K562 (cell line): ENCODE data around the gene LOXL3. TPM values are rescaled to one million over a fixed set of nuclear protein-coding genes. Genes with fewer than 3 reads are reported as not detected.

Source experiments
- ATAC-seq: fragments of 200-7000 bp; cut with Tn5 transposase; 3 replicates; pipeline ENCODE4 v1.9.1; 2020; ENCODE audit warnings: moderate library complexity
- BruUV-seq: library from RNA; stranded (reverse); fragments of 400-500 nt; replicated peaks from 2 replicates; lab custom pipeline; 2021; lab: Mats Ljungman, UMichigan
- CTCF ChIA-PET: fragments of 300-600 bp; formaldehyde crosslinking; extraction: SDS; loops from one replicate; lab custom pipeline; 2021; ENCODE audit warnings: low intra/inter-chr PET ratio; lab: Yijun Ruan, JAX
- POLR2A ChIA-PET: fragments of 300-600, 350-650 bp; sonication (Branson Sonifier 250); formaldehyde crosslinking; extraction: SDS; loops from one replicate; lab custom pipeline; 2021; ENCODE audit warnings: antibody characterized with exemption, inconsistent platforms; lab: Yijun Ruan, JAX
- DNase-seq, 4 experiments: peaks; one replicate each; pipeline versions ENCODE4 v3.0.0 to v3.0.0-alpha.2; 2011 to 2018; ENCODE audit warnings: low spot score in 3 of 4, mixed read lengths in 3 of 4; ENCODE audit errors: extremely low read depth in 1 of 4
- FAIRE-seq: peaks from 2 replicates; lab custom pipeline; 2011; peaks lifted over from hg19 to GRCh38; lab: Jason Lieb, UNC
- H2AFZ ChIP-seq: 2 replicates; pipeline ENCODE4 v1.6.0; 2011; ENCODE audit warnings: low read depth, low read length, control low read depth, inconsistent platforms
- H3K27ac ChIP-seq: fragments of 200-600 bp; 3 replicates; pipeline ENCODE4 v1.8.0; 2011; ENCODE audit warnings: low read depth, mild to moderate bottlenecking, control low read depth, inconsistent platforms, low read length, moderate library complexity, mixed read lengths; ENCODE audit errors: extremely low read depth
- H3K27me3 ChIP-seq, 2 experiments: fragments of 300-600 bp in 1 of 2; 2 replicates in 1 of 2; 3 replicates in 1 of 2; pipeline versions ENCODE4 v1.6.0 to v1.8.0; 2011; ENCODE audit warnings: inconsistent platforms in 2 of 2, low read length in 2 of 2, mild to moderate bottlenecking in 1 of 2, mixed read lengths in 1 of 2, moderate library complexity in 1 of 2; ENCODE audit not compliant: control insufficient read depth in 2 of 2, insufficient read depth in 2 of 2
- H3K36me3 ChIP-seq: fragments of 300-600 bp; 3 replicates; pipeline ENCODE4 v1.8.0; 2011; ENCODE audit warnings: mild to moderate bottlenecking, low read length, inconsistent platforms; ENCODE audit not compliant: control insufficient read depth, insufficient read depth
- H3K4me1 ChIP-seq, 2 experiments: fragments of 200-600 bp in 1 of 2; replicated peaks in 1 of 2; 2 replicates in 1 of 2; 3 replicates in 1 of 2; pipeline versions ENCODE4 v1.5.1 to v1.8.0; 2011; ENCODE audit warnings: inconsistent platforms in 2 of 2, low read length in 2 of 2, mild to moderate bottlenecking in 1 of 2, mixed read lengths in 1 of 2, moderate library complexity in 1 of 2; ENCODE audit not compliant: control insufficient read depth in 2 of 2, insufficient read depth in 2 of 2
- H3K4me2 ChIP-seq: 2 replicates; pipeline ENCODE4 v1.6.1; 2011; ENCODE audit warnings: low read length, control low read depth, inconsistent platforms, mixed read lengths; ENCODE audit not compliant: insufficient read depth
- H3K4me3 ChIP-seq: fragments of 200-600 bp; sonication (generic), shearing (Covaris generic); 2 replicates; pipeline ENCODE4 v1.5.1; 2016; ENCODE audit warnings: control low read depth, inconsistent platforms
- H3K79me2 ChIP-seq: fragments of 200-600 bp; 3 replicates; pipeline ENCODE4 v1.8.0; 2011; ENCODE audit warnings: low read length, inconsistent platforms; ENCODE audit not compliant: control insufficient read depth, insufficient read depth
- H3K9ac ChIP-seq, 2 experiments: 2 replicates each; pipeline versions ENCODE4 v1.6.0 to v1.6.1; 2011; ENCODE audit warnings: low read depth in 2 of 2, low read length in 2 of 2, control low read depth in 1 of 2, inconsistent platforms in 1 of 2, mild to moderate bottlenecking in 1 of 2, mixed read lengths in 1 of 2; ENCODE audit not compliant: insufficient read depth in 1 of 2
- H3K9me1 ChIP-seq: one replicate; pipeline ENCODE4 v1.6.0; 2011; ENCODE audit warnings: inconsistent platforms, mild to moderate bottlenecking, low read length, moderate library complexity; ENCODE audit not compliant: control insufficient read depth, insufficient read depth
- H3K9me3 ChIP-seq: replicated peaks from 2 replicates; pipeline ENCODE4 v1.5.1; 2011; ENCODE audit warnings: low read depth, low read length, inconsistent platforms; ENCODE audit not compliant: control insufficient read depth, insufficient read depth
- H4K20me1 ChIP-seq: replicated peaks from 2 replicates; pipeline ENCODE4 v1.6.1; 2011; ENCODE audit warnings: low read length, inconsistent platforms, mixed read lengths; ENCODE audit not compliant: control insufficient read depth, insufficient read depth
- CCNT2 ChIP-seq: IDR thresholded peaks from 2 replicates; pipeline ENCODE4 v1.6.1; 2011; ENCODE audit warnings: borderline replicate concordance, low read depth, mild to moderate bottlenecking, moderate library complexity, mixed read lengths, low read length; ENCODE audit not compliant: insufficient read length; ENCODE audit errors: extremely low read depth
- ELF4 ChIP-seq: fragments of 450-650 bp; formaldehyde crosslinking; IDR thresholded peaks from 2 replicates; pipeline ENCODE4 v1.4.0; 2022; ENCODE audit warnings: missing genetic modification characterization
- EP400 ChIP-seq: fragments of 450-650 bp; IDR thresholded peaks from 2 replicates; pipeline ENCODE4 v1.6.1; 2017; ENCODE audit warnings: antibody characterized with exemption, mild to moderate bottlenecking, moderate library complexity
- ERF ChIP-seq: fragments of 450-650 bp; formaldehyde crosslinking; IDR thresholded peaks from 2 replicates; pipeline ENCODE4 v1.4.0; 2020; ENCODE audit warnings: mild to moderate bottlenecking, mixed read lengths
- FOXM1 ChIP-seq, 2 experiments: fragments of 450-650 bp in 1 of 2; sonication (generic) in 1 of 2; formaldehyde crosslinking in 1 of 2; IDR thresholded peaks; 2 replicates each; pipeline versions ENCODE4 v1.6.1 to v1.9.0; 2017 to 2022; ENCODE audit warnings: low read depth in 2 of 2, mild to moderate bottlenecking in 2 of 2, missing genetic modification reagents in 1 of 2, moderate library complexity in 1 of 2
- MCM5 ChIP-seq: fragments of 450-650 bp; IDR thresholded peaks from 2 replicates; pipeline ENCODE4 v1.6.1; 2016; ENCODE audit warnings: low read depth
- NCOR1 ChIP-seq: fragments of 450-650 bp; IDR thresholded peaks from 2 replicates; pipeline ENCODE4 v1.6.1; 2016; ENCODE audit warnings: mild to moderate bottlenecking, moderate library complexity
- POLR2H ChIP-seq: IDR thresholded peaks from 2 replicates; pipeline ENCODE4 v1.6.1; 2016; ENCODE audit warnings: missing genetic modification characterization, low read depth, mild to moderate bottlenecking, control low read depth, missing compliant biosample characterization, moderate library complexity
- RHOXF2B ChIP-seq: fragments of 250-450 bp; sonication (Bioruptor Pico); conservative IDR thresholded peaks from 2 replicates; pipeline ENCODE4 v1.5.1; 2021
- SUPT5H ChIP-seq: fragments of 450-650 bp; IDR thresholded peaks from 2 replicates; pipeline ENCODE4 v1.6.1; 2016
- ZNF311 ChIP-seq: fragments of 250-450 bp; sonication (Bioruptor Pico); IDR thresholded peaks from 2 replicates; pipeline ENCODE4 v1.4.0; 2020; ENCODE audit warnings: mild to moderate bottlenecking, moderate library complexity
- WGBS: fragments of 100-300 bp; shearing (Covaris generic); methylation state at CpG from one replicate; pipeline ENCODE4 v1.1.6; 2016; ENCODE audit warnings: low coverage, mixed read lengths; ENCODE audit not compliant: insufficient coverage; ENCODE audit errors: missing lambda C conversion rate; 5-methylcytosine and 5-hydroxymethylcytosine counted together
- in situ Hi-C: fragments of 300-500 bp; cut with MboI; formaldehyde crosslinking; loops from 4 replicates; pipeline ENCODE4 v1.15.0; 2018; ENCODE audit warnings: inconsistent platforms, mixed read lengths
- intact Hi-C: fragments of 100-400 bp; cut with micrococcal nuclease; formaldehyde crosslinking; loops from 2 replicates; pipeline ENCODE4 v1.14.2; 2022
- polyA plus RNA-seq, 8 experiments: library from polyadenylated mRNA; depleted of rRNA in 4 of 8; stranded (reverse) in 5 of 8; unstranded in 3 of 8; fragments of >200 nt; fragmentation: Nextera tagmentation in 2 of 8; fragmentation: Illumina TruSeq in 1 of 8; extraction: Ambion mirVana in 2 of 8; extraction: Trizol in 1 of 8; gene quantifications; 2 replicates each; pipeline versions ENCODE4 v1.2.1 to v1.2.3, GENCODE V29; 2011 to 2014; ENCODE audit warnings: inconsistent platforms in 1 of 8, missing spikeins in 1 of 8
- total RNA-seq, 7 experiments: library from RNA; depleted of rRNA in 6 of 7; stranded (reverse); fragments of >200 nt in 6 of 7; fragmentation: Illumina TruSeq in 2 of 7; extraction: Trizol in 2 of 7; gene quantifications; 2 replicates each; pipeline versions ENCODE4 v1.2.1 to v1.2.3, GENCODE V29; 2011 to 2021; ENCODE audit warnings: low replicate concordance in 1 of 7
- TF ChIP-seq, protein P1 (sequence below): fragments of 450-650 bp; formaldehyde crosslinking; IDR thresholded peaks from 2 replicates; pipeline ENCODE4 v1.4.0; 2020; ENCODE audit warnings: mild to moderate bottlenecking, moderate library complexity
- TF ChIP-seq, protein P2 (sequence below), 2 experiments: IDR thresholded peaks; 2 replicates each; pipeline ENCODE4 v1.6.1; 2011; ENCODE audit warnings: borderline replicate concordance in 1 of 2, control low read depth in 1 of 2, low read depth in 1 of 2, low read length in 1 of 2, mild to moderate bottlenecking in 1 of 2, mixed read lengths in 1 of 2, moderate library complexity in 1 of 2; ENCODE audit not compliant: insufficient read depth in 1 of 2, insufficient read length in 1 of 2, poor library complexity in 1 of 2, severe bottlenecking in 1 of 2; ENCODE audit errors: extremely low read depth in 1 of 2
- TF ChIP-seq, protein P3 (sequence below): fragments of 250-450 bp; sonication (Bioruptor Pico); IDR thresholded peaks from 2 replicates; pipeline ENCODE4 v1.8.0; 2022; ENCODE audit warnings: moderate library complexity, mild to moderate bottlenecking, inconsistent platforms

LOXL3 gene
- total and polyA plus RNA-seq, 9 of the 15 experiments (the other 6 are each of a cell fraction or from before 2014, with no cell fraction given), result 0.22 to 0.99 (median 0.31) TPM

DNA sequence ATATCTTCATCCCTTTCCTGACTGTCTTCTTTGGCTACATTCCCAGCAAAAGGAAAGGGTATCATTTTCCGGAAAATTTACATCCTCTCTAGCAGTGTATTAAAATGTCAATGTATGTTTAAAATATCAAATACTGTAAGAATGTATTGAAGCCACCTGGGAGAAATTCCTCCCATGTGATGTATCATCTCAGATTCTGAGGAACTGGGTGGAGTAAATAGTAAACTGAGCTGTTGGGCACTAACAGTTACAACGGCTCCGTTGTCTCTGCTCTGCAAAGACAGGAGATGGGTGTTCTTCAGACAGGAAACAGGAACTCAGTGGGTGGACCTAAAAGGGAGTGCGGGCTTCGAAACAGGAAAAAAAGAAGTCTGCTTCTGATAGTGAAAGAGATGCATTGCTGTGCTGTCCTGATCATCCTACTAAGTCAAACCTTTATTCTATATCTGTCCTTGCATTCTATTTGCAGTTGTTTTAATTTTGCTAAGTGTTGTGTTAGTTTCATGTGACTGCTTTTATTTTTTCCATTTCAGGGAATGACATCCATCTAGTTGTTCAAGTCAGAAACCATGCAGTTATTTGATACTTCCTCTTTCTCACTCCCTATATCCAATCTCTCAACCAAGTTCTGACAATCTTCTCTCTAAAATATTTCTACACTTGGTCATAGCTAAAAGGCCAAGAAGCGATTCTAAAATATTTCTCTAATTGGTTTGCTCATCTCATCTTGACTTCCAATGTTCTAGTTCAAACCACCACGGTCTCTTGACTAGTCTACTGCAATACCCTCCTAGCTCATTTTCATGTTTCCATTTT, 20.2 kb upstream of the LOXL3 start:
- peak overlapping the region; percentile 60 for H3K4me2 ChIP-seq
- H4K20me1 ChIP-seq, result no peaks in the 10 kb centered on the region
- H3K27ac ChIP-seq, result peak overlapping the region; percentile 43
- in situ Hi-C loops, result loop anchor here (5.0 kb wide), 1 partner anchor 87 kb away; no protein-coding TSS in a partner anchor
- intact Hi-C loops, result loop anchor here (5.0 kb wide), 1 partner anchor 72 kb away; no protein-coding TSS in a partner anchor
- H3K36me3 ChIP-seq, result no peaks in the 10 kb centered on the region
- CTCF ChIA-PET, result no interaction called here
- ATAC-seq (peak; percentile 76), FAIRE-seq (peak; percentile 54), DNase-seq (peak in 2 of 4 experiments; percentile 63 to 70)
- peaks cover 0 to 42% of the 10 kb centered on the region in 2 experiments; a peak in 4 of 5 replicates for H3K4me1 ChIP-seq
- BruUV-seq, result TSS peak; percentile 81
- no peaks in the 10 kb centered on the region for H3K9me3 ChIP-seq
- POLR2A ChIA-PET, result interaction anchor here (0.9 to 1.2 kb wide), 3 partner anchors 9 to 106 kb away, joined by 3 to 4 read pairs (median 4); no protein-coding TSS in a partner anchor
- no peaks in the 10 kb centered on the region for H3K79me2 ChIP-seq
- H3K9ac ChIP-seq, result peak overlapping the region in 1 of 2 experiments; percentile 18; a peak in 1 of 4 replicates
- no peaks in the 10 kb centered on the region for H3K9me1 ChIP-seq
- H2AFZ ChIP-seq, result peak overlapping the region; percentile 93
- H3K4me3 ChIP-seq, result no peak overlapping the region
- WGBS, result 28% methylated on average over 7 of the region's 7 CpGs
- H3K27me3 ChIP-seq, result no peaks in the 10 kb centered on the region
- TF ChIP-seq, protein P1, sequence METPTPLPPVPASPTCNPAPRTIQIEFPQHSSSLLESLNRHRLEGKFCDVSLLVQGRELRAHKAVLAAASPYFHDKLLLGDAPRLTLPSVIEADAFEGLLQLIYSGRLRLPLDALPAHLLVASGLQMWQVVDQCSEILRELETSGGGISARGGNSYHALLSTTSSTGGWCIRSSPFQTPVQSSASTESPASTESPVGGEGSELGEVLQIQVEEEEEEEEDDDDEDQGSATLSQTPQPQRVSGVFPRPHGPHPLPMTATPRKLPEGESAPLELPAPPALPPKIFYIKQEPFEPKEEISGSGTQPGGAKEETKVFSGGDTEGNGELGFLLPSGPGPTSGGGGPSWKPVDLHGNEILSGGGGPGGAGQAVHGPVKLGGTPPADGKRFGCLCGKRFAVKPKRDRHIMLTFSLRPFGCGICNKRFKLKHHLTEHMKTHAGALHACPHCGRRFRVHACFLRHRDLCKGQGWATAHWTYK (CRISPR knock-in tag), result 0 out of 2 replicates have a peak, but pooled peaks have one; percentile 20
- TF ChIP-seq ELF4 (CRISPR knock-in tag) (peak; percentile 44; the same call in 1 of the 2 replicates), ZNF311 (CRISPR knock-in tag) (peak; percentile 72), RHOXF2B (no peak), EP400 (0 out of 2 replicates have a peak, but pooled peaks have one; percentile 14), CCNT2 (peak; percentile 13), ERF (CRISPR knock-in tag) (peak; percentile 22; the same call in 1 of the 2 replicates), POLR2H (tag) (peak; percentile 59; the same call in 1 of the 2 replicates), FOXM1 (IDR thresholded peaks at IDR 0.05; ENCODE audit: low read depth) (peak; percentile 45; the same call in 1 of the 2 replicates), FOXM1 (CRISPR knock-in tag; IDR thresholded peaks at IDR 0.05; ENCODE audit: low read depth) (no peak), MCM5 (no peak), NCOR1 (no peak), SUPT5H (0 out of 2 replicates have a peak, but pooled peaks have one; percentile 34)
- TF ChIP-seq, protein P2, sequence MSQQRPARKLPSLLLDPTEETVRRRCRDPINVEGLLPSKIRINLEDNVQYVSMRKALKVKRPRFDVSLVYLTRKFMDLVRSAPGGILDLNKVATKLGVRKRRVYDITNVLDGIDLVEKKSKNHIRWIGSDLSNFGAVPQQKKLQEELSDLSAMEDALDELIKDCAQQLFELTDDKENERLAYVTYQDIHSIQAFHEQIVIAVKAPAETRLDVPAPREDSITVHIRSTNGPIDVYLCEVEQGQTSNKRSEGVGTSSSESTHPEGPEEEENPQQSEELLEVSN (IDR thresholded peaks at IDR 0.05; ENCODE audit: borderline replicate concordance in 1 of 2, extremely low read depth in 1 of 2, insufficient read depth in 1 of 2, insufficient read length in 1 of 2, low read depth in 1 of 2, low read length in 1 of 2, poor library complexity in 1 of 2, severe bottlenecking in 1 of 2), result peak in 1 of 2 experiments; percentile 9
- TF ChIP-seq, protein P3, sequence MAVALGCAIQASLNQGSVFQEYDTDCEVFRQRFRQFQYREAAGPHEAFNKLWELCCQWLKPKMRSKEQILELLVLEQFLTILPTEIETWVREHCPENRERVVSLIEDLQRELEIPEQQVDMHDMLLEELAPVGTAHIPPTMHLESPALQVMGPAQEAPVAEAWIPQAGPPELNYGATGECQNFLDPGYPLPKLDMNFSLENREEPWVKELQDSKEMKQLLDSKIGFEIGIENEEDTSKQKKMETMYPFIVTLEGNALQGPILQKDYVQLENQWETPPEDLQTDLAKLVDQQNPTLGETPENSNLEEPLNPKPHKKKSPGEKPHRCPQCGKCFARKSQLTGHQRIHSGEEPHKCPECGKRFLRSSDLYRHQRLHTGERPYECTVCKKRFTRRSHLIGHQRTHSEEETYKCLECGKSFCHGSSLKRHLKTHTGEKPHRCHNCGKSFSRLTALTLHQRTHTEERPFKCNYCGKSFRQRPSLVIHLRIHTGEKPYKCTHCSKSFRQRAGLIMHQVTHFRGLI, result peak; percentile 49; the same call in 1 of the 2 replicates
